Muscle of arm (tissue), 12 donors: ENCODE measurements around the gene TSEN15. TPM values are rescaled to one million over a fixed set of nuclear protein-coding genes. Genes with fewer than 3 reads are reported as not detected.
"Not testable (repeated sequence)": the region's sequence is repeated elsewhere in the genome, so short reads cannot be mapped to it uniquely, and the experiment has no call there.

Source experiments
- DNase-seq: peaks from one replicate; pipeline ENCODE4 v3.0.0-alpha.2; 2013
- polyA plus RNA-seq, 12 donors: library from polyadenylated mRNA; unstranded; fragments of 120-200 nt; gene quantifications; one replicate each; pipeline ENCODE4 v1.2.1, GENCODE V29; 2013; ENCODE audit not compliant: insufficient read length in 12 of 12

Gene TSEN15
- polyA plus RNA-seq, 12 donors: 30.2 to 70.8 (median 40.0) TPM; not detected in 1

- no peak for DNase-seq
These were observed 34.1 kb downstream of the TSEN15 start for GRCh38 chr1:184085667-184086066.

- DNase-seq: no peak
These were observed 36.5 kb downstream of the TSEN15 start for GRCh38 chr1:184088037-184088436.

GRCh38 chr1:184093071-184093470 lies 41.5 kb downstream of the TSEN15 start:
- no peak for DNase-seq

DNA sequence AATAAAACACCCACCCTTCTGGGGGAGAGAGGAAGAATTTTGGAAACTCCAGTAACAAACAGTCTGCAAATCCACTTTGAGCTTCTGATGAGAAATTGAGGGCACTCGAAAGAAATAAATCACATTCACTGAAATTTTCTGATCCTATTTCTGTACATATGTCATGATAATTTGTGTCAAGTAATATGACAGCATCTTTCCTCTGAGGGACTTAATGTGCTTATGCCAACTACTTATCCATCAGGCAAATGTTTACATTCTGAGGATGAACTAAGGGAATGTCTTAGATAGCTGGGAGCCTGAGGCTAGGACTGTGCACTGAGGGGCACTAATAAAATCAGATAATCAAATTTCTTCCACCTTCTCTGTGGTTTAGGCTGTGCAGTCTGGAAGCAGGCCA lies 44.5 kb downstream of the TSEN15 start:
- no peak for DNase-seq

- not testable (repeated sequence) for DNase-seq
These were observed 45.0 kb downstream of the TSEN15 start for GRCh38 chr1:184096580-184096979.

DNA sequence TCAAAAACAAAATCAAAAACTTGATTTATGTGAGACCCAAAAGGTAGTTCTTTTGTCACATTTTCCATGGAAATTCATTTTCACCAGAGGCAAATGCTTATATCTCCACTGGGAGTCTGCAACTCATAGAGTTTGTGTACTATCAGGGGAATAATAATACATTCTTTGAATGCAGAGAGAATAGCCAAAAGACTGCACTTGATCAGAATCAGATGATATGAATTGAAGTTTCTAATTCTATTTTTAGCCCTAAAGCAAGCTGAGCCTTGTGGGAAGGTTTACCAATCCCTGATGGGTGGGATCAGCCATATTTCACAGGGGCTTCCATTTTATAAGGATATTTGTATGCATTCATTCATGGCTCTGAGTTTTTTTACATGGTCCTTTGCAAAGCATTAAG lies 49.6 kb downstream of the TSEN15 start:
- DNase-seq: no peak

DNA sequence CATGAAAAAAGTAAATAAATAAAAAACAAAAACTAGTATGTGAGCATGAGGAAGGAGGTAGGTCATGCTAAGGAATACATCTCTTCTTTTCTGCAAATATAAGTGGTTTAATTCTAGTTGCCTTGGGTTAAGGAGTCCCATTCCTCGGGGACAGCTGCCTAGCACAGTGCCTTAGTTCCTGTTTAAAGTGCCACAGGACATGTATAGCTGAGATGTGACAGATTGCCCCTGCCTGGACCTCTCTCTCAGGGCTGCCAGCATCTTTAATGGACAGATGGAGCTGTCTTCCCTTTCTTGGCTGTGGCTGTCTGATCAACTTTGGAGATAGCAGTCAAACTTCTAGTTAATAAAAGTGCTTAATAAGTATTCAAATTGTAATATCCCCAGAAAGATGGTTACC lies 50.0 kb downstream of the TSEN15 start:
- no peak for DNase-seq

DNA sequence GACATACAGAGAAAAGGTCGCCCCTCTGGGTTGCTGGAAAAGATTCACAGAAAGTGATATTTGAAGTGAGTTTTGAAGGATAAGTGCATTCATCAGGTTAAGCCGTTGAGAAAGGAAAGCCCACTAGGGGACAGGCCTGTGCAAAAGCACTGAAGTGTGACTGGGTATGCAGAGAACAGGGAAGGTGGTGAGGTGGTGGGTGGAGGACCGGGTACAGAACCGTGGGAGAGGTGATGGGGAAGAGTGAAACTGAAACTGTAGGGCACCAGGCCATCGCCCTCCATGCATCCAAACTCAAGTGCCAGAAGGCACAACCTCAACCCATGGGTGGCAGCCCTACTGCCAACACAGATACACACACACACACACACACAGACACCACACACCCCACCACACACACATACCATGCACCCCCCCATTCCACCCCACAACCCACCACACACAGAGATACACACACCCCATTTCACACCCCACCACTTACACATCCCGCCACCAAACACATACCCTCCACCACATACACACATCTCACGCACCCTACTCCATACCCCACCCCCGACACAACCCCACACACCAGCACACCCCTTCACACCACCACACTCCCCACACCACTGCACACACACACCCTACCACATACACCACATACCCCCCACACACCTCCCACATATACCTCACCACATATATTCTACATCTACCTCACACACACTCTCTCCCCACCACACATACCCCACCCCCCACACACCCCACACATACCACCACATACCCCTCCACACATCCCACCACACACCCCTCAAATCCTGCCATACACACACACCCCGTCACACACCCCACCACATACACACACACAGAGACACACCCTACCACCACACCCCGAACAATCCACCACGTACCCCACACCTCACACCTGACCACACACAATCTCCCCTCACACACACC lies 59.0 kb downstream of the TSEN15 start:
- no peak for DNase-seq

DNA sequence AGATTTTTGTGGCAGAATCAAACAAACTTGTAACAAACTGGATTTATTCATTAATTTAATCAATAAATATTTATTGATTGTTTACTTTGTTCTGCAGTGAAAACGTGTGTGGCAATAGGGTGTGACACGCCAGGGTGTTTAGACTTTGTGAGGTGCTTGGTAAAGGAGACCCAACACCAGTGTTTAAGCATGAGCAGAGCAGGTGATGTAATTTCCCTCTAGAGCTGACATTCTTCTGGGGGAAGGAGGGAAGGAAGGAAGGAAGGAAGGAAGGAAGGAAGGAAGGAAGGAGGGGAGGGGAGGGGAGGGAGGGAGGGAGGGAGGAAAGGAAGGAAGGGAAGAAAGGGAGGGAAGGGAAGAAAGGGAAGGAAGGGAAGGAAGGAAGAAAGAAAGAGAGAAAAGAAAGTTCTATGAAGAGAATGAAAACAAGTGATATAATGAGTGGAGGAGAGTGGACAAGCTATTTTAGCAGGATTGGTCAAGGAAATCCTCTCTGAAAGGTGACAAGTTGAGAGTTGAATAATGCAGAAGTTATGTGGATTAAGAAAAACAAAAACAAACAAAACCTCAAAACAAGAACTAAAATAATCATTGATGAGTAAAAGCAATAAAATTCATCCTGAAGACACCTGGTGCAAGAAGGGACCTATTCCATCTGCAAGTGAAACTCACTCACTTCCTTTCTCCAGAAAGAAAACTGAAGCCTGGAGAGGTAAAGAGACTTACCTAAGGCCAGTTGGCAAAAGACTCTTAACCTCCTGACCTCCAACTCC lies 60.8 kb downstream of the TSEN15 start:
- no peak for DNase-seq

- no peak for DNase-seq
These were observed 61.7 kb downstream of the TSEN15 start for GRCh38 chr1:184113251-184113650.

GRCh38 chr1:184114818-184115398 lies 63.4 kb downstream of the TSEN15 start:
- DNase-seq: no peak

GRCh38 chr1:184116287-184116686 lies 64.8 kb downstream of the TSEN15 start:
- DNase-seq: no peak

DNA sequence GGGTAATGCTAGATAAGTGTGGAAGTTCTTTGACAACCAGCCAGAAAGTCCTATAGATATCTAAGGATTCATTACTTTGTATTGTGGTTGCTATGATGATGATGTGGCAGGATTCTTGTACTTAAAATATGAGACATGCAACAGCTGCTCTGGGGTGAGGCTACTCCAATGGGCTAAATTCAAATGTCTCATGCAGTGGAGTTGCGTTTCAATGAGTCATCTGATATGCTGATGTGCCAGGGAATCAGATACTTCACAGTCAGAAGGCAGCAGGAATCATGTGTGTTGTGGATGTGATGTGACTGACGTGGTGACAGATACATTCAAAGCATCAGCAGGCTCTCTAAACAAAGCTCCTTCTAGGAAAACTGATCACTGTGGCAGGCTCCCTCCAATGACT lies 66.5 kb downstream of the TSEN15 start:
- peak; percentile 19 for DNase-seq

Other genes with a start within 250 kb of the TSEN15 start
- 10 to 100 TPM in 11 of 12 donors, not detected in 1; 22.3 to 41.5 (median 28.6) TPM for gene RGL1, start 246.6 kb upstream of the TSEN15 start, polyA plus RNA-seq
- 100 to 1,000 TPM in 1 of 12 donors, 10 to 100 TPM in 2, 1 to 10 TPM in 9; 7.5 to 136 (median 9.3) TPM for gene COLGALT2, start 14.0 kb upstream of the TSEN15 start, polyA plus RNA-seq